Endothelial cell of umbilical vein (primary cell): ENCODE data around the gene FTCDNL1.

Experiments used
- CTCF ChIP-seq, 2 donors: IDR thresholded peaks; 1 replicate in 1 of 2; 2 replicates in 1 of 2; pipeline ENCODE4 v1.5.1; 2011; ENCODE audit warnings: low read length in 2 of 2, mild to moderate bottlenecking in 2 of 2, moderate library complexity in 2 of 2, control low read depth in 1 of 2, inconsistent platforms in 1 of 2, low read depth in 1 of 2; ENCODE audit not compliant: insufficient read depth in 1 of 2; ENCODE audit errors: extremely low read depth in 1 of 2
- EZH2 ChIP-seq: IDR thresholded peaks from 2 replicates; pipeline ENCODE4 v1.6.1; 2012; ENCODE audit warnings: borderline replicate concordance, low read depth, mild to moderate bottlenecking, moderate library complexity, low read length, inconsistent platforms; ENCODE audit not compliant: severe bottlenecking
- FOS ChIP-seq: IDR thresholded peaks from 2 replicates; pipeline ENCODE4 v1.6.1; 2011; ENCODE audit warnings: mild to moderate bottlenecking, low read length, moderate library complexity, borderline replicate concordance; ENCODE audit not compliant: insufficient read depth
- MAX ChIP-seq: IDR thresholded peaks from 2 replicates; pipeline ENCODE4 v1.6.1; 2011; ENCODE audit not compliant: insufficient read depth, insufficient read length
- MYC ChIP-seq: IDR thresholded peaks from one replicate; pipeline ENCODE4 v1.6.1; 2011; ENCODE audit warnings: mild to moderate bottlenecking, low read depth, low read length
- POLR2A ChIP-seq: IDR thresholded peaks from 2 replicates; pipeline ENCODE4 v1.6.1; 2012; ENCODE audit warnings: low read depth, mild to moderate bottlenecking, control low read depth, low read length
- POLR2AphosphoS5 ChIP-seq: IDR thresholded peaks from 2 replicates; pipeline ENCODE4 v1.6.1; 2012; ENCODE audit warnings: low read depth, mild to moderate bottlenecking, control low read depth, low read length, moderate library complexity; ENCODE audit not compliant: insufficient read depth

GRCh38 chr2:199777916-199778315 is 73.1 kb downstream of the FTCDNL1 start:
- no peak for TF ChIP-seq CTCF (IDR thresholded peaks at IDR 0.05; ENCODE audit: extremely low read depth in 1 of 2, insufficient read depth in 1 of 2, low read depth in 1 of 2, low read length in 2 of 2)
- TF ChIP-seq POLR2A, result no peak
- no peak for TF ChIP-seq POLR2AphosphoS5
- no peak for TF ChIP-seq EZH2
- TF ChIP-seq MYC, result no peak
- TF ChIP-seq FOS, result no peak
- TF ChIP-seq MAX, result no peak
